ENCODE data around the gene CD2BP2. TPM values are rescaled to one million over a fixed set of nuclear protein-coding genes. Genes with fewer than 3 reads are reported as not detected.

Gene CD2BP2
- total and polyA plus RNA-seq, 9 of the 15 experiments (the other 6 are each of a cell fraction or from before 2014, with no cell fraction given): 3.9 to 51.1 (median 32.8) TPM

DNA sequence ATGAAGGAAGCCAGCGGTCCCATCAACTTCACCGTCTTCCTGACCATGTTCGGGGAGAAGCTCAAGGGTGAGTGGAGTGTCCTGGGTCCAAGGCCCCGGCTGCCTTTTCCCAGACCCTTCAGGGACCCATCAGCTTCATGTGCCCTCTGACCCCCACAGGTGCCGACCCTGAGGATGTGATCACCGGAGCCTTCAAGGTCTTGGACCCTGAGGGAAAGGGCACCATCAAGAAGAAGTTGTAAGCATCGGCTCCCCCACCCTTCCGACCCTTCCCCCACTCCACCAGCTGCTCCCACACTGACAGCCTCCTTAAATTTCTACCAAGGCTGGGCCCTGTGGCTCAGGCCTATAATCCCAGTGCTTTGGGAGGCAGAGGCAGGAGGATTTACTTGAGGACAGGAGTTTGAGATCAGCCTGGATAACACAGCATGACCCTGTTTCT, 21.4 kb upstream of the CD2BP2 start (continued):
- TF ChIP-seq ZC3H4 (CRISPR knock-in tag; IDR thresholded peaks at IDR 0.05; ENCODE audit: borderline replicate concordance): no peak
- TF ChIP-seq HDAC1 (IDR thresholded peaks at IDR 0.05): no peak
- TF ChIP-seq CBX8 (IDR thresholded peaks at IDR 0.05; ENCODE audit: borderline replicate concordance, extremely low read depth, low read depth, low read length, poor library complexity, severe bottlenecking): no peak
- TF ChIP-seq CBX2 (IDR thresholded peaks at IDR 0.05; ENCODE audit: insufficient read depth, low read length, poor library complexity, severe bottlenecking): no peak
- TF ChIP-seq NEUROD1 (IDR thresholded peaks at IDR 0.05; ENCODE audit: borderline replicate concordance, low read depth, low read length, partially characterized antibody): no peak
- TF ChIP-seq ZNF707 (CRISPR knock-in tag; conservative IDR thresholded peaks at IDR 0.05): no peak
- TF ChIP-seq PCBP1 (IDR thresholded peaks at IDR 0.05; ENCODE audit: low read depth, low read length, poor library complexity, severe bottlenecking): no peak
- TF ChIP-seq NR2C1 (IDR thresholded peaks at IDR 0.05): peak; percentile 22; the same call in 1 of the 2 replicates
- TF ChIP-seq NR2C1 (tag; IDR thresholded peaks at IDR 0.05): no peak
- TF ChIP-seq, protein P1, sequence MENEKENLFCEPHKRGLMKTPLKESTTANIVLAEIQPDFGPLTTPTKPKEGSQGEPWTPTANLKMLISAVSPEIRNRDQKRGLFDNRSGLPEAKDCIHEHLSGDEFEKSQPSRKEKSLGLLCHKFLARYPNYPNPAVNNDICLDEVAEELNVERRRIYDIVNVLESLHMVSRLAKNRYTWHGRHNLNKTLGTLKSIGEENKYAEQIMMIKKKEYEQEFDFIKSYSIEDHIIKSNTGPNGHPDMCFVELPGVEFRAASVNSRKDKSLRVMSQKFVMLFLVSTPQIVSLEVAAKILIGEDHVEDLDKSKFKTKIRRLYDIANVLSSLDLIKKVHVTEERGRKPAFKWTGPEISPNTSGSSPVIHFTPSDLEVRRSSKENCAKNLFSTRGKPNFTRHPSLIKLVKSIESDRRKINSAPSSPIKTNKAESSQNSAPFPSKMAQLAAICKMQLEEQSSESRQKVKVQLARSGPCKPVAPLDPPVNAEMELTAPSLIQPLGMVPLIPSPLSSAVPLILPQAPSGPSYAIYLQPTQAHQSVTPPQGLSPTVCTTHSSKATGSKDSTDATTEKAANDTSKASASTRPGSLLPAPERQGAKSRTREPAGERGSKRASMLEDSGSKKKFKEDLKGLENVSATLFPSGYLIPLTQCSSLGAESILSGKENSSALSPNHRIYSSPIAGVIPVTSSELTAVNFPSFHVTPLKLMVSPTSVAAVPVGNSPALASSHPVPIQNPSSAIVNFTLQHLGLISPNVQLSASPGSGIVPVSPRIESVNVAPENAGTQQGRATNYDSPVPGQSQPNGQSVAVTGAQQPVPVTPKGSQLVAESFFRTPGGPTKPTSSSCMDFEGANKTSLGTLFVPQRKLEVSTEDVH (IDR thresholded peaks at IDR 0.05; ENCODE audit: low read depth, partially characterized antibody): no peak
- TF ChIP-seq, protein P2, sequence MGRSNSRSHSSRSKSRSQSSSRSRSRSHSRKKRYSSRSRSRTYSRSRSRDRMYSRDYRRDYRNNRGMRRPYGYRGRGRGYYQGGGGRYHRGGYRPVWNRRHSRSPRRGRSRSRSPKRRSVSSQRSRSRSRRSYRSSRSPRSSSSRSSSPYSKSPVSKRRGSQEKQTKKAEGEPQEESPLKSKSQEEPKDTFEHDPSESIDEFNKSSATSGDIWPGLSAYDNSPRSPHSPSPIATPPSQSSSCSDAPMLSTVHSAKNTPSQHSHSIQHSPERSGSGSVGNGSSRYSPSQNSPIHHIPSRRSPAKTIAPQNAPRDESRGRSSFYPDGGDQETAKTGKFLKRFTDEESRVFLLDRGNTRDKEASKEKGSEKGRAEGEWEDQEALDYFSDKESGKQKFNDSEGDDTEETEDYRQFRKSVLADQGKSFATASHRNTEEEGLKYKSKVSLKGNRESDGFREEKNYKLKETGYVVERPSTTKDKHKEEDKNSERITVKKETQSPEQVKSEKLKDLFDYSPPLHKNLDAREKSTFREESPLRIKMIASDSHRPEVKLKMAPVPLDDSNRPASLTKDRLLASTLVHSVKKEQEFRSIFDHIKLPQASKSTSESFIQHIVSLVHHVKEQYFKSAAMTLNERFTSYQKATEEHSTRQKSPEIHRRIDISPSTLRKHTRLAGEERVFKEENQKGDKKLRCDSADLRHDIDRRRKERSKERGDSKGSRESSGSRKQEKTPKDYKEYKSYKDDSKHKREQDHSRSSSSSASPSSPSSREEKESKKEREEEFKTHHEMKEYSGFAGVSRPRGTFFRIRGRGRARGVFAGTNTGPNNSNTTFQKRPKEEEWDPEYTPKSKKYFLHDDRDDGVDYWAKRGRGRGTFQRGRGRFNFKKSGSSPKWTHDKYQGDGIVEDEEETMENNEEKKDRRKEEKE (IDR thresholded peaks at IDR 0.05; ENCODE audit: borderline replicate concordance in 1 of 2, control insufficient read depth in 1 of 2, low read depth in 2 of 2, low read length in 1 of 2): no peak
- TF ChIP-seq CXXC5 (CRISPR knock-in tag; IDR thresholded peaks at IDR 0.05): no peak
- TF ChIP-seq RAD51 (IDR thresholded peaks at IDR 0.05; ENCODE audit: borderline replicate concordance, low read depth): no peak
- 0 out of 2 replicates have a peak, but pooled peaks have one; percentile 8 for TF ChIP-seq FOSL1 (tag; conservative IDR thresholded peaks at IDR 0.05)
